HT1080 (cell line): ENCODE measurements around the gene CRACR2B. TPM values are rescaled to one million over a fixed set of nuclear protein-coding genes. Genes with fewer than 3 reads are reported as not detected.

Experiments used
- DNase-seq: peaks from one replicate; pipeline ENCODE4 v3.0.0-alpha.2; 2015; ENCODE audit warnings: low read depth
- total RNA-seq: library from RNA; depleted of rRNA; stranded (reverse); fragments of >200 nt; shearing (Covaris generic); gene quantifications from 2 replicates; pipeline ENCODE4 v1.2.3, GENCODE V29; 2014

The CRACR2B gene
- total RNA-seq, 1 experiment from 2014 or later, result not detected

GRCh38 chr11:850775-851763 is 23.4 kb downstream of the CRACR2B start:
- DNase-seq, result no peak

GRCh38 chr11:852762-853161 is 25.0 kb downstream of the CRACR2B start:
- DNase-seq, result no peak

GRCh38 chr11:853682-854448 is 26.1 kb downstream of the CRACR2B start:
- DNase-seq, result no peak

GRCh38 chr11:854601-855329 is 27.0 kb downstream of the CRACR2B start:
- DNase-seq, result no peak

- DNase-seq, result no peak
Measured at GRCh38 chr11:855330-855674, 27.6 kb downstream of the CRACR2B start.

GRCh38 chr11:855796-856195 is 28.1 kb downstream of the CRACR2B start:
- no peak for DNase-seq

- DNase-seq, result no peak
Measured at GRCh38 chr11:856397-856796, 28.7 kb downstream of the CRACR2B start.

GRCh38 chr11:858053-858761 is 30.5 kb downstream of the CRACR2B start:
- no peak for DNase-seq

GRCh38 chr11:858762-859339 is 31.1 kb downstream of the CRACR2B start:
- DNase-seq, result no peak

- no peak for DNase-seq
Measured at GRCh38 chr11:859394-860131, 31.8 kb downstream of the CRACR2B start.

- no peak for DNase-seq
Measured at GRCh38 chr11:860234-861104, 32.8 kb downstream of the CRACR2B start.

- no peak for DNase-seq
Measured at GRCh38 chr11:861105-861479, 33.4 kb downstream of the CRACR2B start.

GRCh38 chr11:862081-862661 is 34.5 kb downstream of the CRACR2B start:
- no peak for DNase-seq

GRCh38 chr11:862696-863022 is 34.9 kb downstream of the CRACR2B start:
- DNase-seq, result no peak

- no peak for DNase-seq
Measured at GRCh38 chr11:863023-863909, 35.5 kb downstream of the CRACR2B start.

GRCh38 chr11:863910-864827 is 36.5 kb downstream of the CRACR2B start:
- DNase-seq, result no peak

- no peak for DNase-seq
Measured at GRCh38 chr11:864898-865297, 37.2 kb downstream of the CRACR2B start.
